ENCODE data around the gene JMJD6. TPM values are rescaled to one million over a fixed set of nuclear protein-coding genes. Genes with fewer than 3 reads are reported as not detected.
A peak's percentile ranks its signal among the peaks of the same experiment; 100 is the strongest.

JMJD6 gene
- total and polyA plus RNA-seq, 2 experiments from 2014 or later = 11.4 to 12.8 TPM

DNA sequence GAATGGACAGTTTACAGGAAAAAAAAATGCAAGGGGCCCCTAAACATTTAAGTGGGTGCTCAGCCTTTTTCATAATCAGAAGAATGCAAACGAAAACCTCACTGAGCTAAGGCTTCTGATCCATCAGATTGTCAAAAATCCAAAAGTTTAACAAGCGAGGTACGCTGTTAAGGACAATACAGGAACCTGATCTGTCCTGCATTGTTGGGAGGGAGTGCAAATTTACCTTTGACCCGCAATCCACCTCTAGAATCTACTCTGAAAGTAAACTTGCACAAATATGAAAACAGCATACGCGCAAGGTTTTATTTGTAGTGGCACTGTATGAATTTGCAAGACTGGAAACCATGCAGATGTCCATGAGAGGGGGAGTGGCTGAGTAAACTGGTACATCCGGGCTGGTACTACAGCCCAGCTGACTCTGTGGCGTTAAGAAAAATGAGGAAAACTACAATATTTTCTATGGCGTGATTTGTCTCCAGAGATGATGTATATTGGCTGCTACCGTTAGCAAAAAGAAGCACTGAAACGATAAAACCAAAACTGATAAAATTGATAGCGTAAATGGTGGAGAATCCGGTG is 54.0 kb downstream of the JMJD6 start:
- TF ChIP-seq EZH2 (IDR thresholded peaks at IDR 0.05; ENCODE audit: low read depth, unreplicated experiment) = peak; percentile 6
- TF ChIP-seq, protein P1, sequence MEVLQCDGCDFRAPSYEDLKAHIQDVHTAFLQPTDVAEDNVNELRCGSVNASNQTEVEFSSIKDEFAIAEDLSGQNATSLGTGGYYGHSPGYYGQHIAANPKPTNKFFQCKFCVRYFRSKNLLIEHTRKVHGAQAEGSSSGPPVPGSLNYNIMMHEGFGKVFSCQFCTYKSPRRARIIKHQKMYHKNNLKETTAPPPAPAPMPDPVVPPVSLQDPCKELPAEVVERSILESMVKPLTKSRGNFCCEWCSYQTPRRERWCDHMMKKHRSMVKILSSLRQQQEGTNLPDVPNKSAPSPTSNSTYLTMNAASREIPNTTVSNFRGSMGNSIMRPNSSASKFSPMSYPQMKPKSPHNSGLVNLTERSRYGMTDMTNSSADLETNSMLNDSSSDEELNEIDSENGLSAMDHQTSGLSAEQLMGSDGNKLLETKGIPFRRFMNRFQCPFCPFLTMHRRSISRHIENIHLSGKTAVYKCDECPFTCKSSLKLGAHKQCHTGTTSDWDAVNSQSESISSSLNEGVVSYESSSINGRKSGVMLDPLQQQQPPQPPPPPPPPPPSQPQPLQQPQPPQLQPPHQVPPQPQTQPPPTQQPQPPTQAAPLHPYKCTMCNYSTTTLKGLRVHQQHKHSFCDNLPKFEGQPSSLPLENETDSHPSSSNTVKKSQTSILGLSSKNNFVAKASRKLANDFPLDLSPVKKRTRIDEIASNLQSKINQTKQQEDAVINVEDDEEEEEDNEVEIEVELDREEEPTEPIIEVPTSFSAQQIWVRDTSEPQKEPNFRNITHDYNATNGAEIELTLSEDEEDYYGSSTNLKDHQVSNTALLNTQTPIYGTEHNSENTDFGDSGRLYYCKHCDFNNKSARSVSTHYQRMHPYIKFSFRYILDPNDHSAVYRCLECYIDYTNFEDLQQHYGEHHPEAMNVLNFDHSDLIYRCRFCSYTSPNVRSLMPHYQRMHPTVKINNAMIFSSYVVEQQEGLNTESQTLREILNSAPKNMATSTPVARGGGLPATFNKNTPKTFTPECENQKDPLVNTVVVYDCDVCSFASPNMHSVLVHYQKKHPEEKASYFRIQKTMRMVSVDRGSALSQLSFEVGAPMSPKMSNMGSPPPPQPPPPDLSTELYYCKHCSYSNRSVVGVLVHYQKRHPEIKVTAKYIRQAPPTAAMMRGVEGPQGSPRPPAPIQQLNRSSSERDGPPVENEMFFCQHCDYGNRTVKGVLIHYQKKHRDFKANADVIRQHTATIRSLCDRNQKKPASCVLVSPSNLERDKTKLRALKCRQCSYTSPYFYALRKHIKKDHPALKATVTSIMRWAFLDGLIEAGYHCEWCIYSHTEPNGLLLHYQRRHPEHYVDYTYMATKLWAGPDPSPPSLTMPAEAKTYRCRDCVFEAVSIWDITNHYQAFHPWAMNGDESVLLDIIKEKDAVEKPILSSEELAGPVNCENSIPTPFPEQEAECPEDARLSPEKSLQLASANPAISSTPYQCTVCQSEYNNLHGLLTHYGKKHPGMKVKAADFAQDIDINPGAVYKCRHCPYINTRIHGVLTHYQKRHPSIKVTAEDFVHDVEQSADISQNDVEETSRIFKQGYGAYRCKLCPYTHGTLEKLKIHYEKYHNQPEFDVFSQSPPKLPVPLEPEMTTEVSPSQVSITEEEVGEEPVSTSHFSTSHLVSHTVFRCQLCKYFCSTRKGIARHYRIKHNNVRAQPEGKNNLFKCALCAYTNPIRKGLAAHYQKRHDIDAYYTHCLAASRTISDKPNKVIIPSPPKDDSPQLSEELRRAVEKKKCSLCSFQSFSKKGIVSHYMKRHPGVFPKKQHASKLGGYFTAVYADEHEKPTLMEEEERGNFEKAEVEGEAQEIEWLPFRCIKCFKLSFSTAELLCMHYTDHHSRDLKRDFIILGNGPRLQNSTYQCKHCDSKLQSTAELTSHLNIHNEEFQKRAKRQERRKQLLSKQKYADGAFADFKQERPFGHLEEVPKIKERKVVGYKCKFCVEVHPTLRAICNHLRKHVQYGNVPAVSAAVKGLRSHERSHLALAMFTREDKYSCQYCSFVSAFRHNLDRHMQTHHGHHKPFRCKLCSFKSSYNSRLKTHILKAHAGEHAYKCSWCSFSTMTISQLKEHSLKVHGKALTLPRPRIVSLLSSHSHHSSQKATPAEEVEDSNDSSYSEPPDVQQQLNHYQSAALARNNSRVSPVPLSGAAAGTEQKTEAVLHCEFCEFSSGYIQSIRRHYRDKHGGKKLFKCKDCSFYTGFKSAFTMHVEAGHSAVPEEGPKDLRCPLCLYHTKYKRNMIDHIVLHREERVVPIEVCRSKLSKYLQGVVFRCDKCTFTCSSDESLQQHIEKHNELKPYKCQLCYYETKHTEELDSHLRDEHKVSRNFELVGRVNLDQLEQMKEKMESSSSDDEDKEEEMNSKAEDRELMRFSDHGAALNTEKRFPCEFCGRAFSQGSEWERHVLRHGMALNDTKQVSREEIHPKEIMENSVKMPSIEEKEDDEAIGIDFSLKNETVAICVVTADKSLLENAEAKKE (CRISPR knock-in tag; IDR thresholded peaks at IDR 0.05) = no peak
- DNase-seq (ENCODE audit: low spot score) (no peak), ATAC-seq (no peak)
- Histone ChIP-seq H3F3A (replicated peaks; ENCODE audit: low read depth) (0 out of 2 replicates have a peak, but pooled peaks cover 12% of the 10 kb centered on the region), H3K27ac (ENCODE audit: low read depth) (peak overlapping the region; percentile 87), H3K27me3 (ENCODE audit: insufficient read depth) (no peaks in the 10 kb centered on the region), H4K20me1 (replicated peaks; ENCODE audit: insufficient read depth) (no peaks in the 10 kb centered on the region), H3K4me1 (ENCODE audit: insufficient read depth) (peaks cover 14% of the 10 kb centered on the region), H3K9me2 (ENCODE audit: insufficient read depth) (peaks cover 2% of the 10 kb centered on the region; the same call in 1 of the 2 replicates), H3K4me2 (peak overlapping the region; percentile 89), H3K36me3 (ENCODE audit: insufficient read depth) (no peaks in the 10 kb centered on the region), H3K4me3 (peak overlapping the region; percentile 67), H2AFZ (peak overlapping the region; percentile 85), H3K79me2 (replicated peaks; ENCODE audit: insufficient read depth) (no peaks in the 10 kb centered on the region)
- Mint-ChIP-seq H3K9me3 (no peaks in the 10 kb centered on the region), H3K27me3 (ENCODE audit: insufficient read depth, low read depth, poor library complexity) (peaks cover 10% of the 10 kb centered on the region), H3K4me3 (peak overlapping the region; percentile 90), H3K36me3 (ENCODE audit: low read depth) (no peaks in the 10 kb centered on the region), H3K4me1 (peaks cover 17% of the 10 kb centered on the region), H3K27ac (peak overlapping the region; percentile 92)

DNA sequence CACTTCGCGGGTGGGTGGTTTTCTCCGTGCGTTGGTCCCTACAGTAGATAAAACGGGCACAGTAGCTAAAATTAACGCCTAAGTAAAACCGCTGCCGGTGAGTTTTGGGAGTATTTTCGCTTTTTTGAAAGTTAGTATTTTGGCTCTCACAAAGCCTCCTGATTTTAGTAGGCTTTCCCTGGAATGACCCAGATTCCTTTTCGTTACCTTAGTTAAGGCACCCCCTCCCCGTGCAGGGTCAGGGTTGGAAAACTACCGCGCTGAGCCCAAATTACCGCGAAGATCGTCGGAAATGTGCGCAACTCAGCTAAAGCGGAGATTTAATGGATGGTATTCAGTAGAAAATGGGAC is 54.5 kb downstream of the JMJD6 start:
- H3K27ac Mint-ChIP-seq = peak overlapping the region; percentile 92
- H3K36me3 Mint-ChIP-seq (ENCODE audit: low read depth) = no peaks in the 10 kb centered on the region
- no peaks in the 10 kb centered on the region for H3K9me3 Mint-ChIP-seq
- Histone ChIP-seq H3K9me2 (ENCODE audit: insufficient read depth) (peaks cover 2% of the 10 kb centered on the region; the same call in 1 of the 2 replicates), H3K79me2 (replicated peaks; ENCODE audit: insufficient read depth) (no peaks in the 10 kb centered on the region), H3K4me1 (ENCODE audit: insufficient read depth) (peaks cover 14% of the 10 kb centered on the region), H3K4me3 (peak overlapping the region; percentile 67), H3K4me2 (peak overlapping the region; percentile 89), H4K20me1 (replicated peaks; ENCODE audit: insufficient read depth) (no peaks in the 10 kb centered on the region), H3F3A (replicated peaks; ENCODE audit: low read depth) (0 out of 2 replicates have a peak, but pooled peaks cover 12% of the 10 kb centered on the region), H3K27me3 (ENCODE audit: insufficient read depth) (no peaks in the 10 kb centered on the region), H3K27ac (ENCODE audit: low read depth) (peak overlapping the region; percentile 87), H2AFZ (peak overlapping the region; percentile 85), H3K36me3 (ENCODE audit: insufficient read depth) (no peaks in the 10 kb centered on the region)
- peak overlapping the region; percentile 90 for H3K4me3 Mint-ChIP-seq
- DNase-seq (ENCODE audit: low spot score) (no peak), ATAC-seq (peak; percentile 7)
- peaks cover 17% of the 10 kb centered on the region for H3K4me1 Mint-ChIP-seq
- peaks cover 10% of the 10 kb centered on the region for H3K27me3 Mint-ChIP-seq (ENCODE audit: insufficient read depth, low read depth, poor library complexity)
- TF ChIP-seq, protein P2, sequence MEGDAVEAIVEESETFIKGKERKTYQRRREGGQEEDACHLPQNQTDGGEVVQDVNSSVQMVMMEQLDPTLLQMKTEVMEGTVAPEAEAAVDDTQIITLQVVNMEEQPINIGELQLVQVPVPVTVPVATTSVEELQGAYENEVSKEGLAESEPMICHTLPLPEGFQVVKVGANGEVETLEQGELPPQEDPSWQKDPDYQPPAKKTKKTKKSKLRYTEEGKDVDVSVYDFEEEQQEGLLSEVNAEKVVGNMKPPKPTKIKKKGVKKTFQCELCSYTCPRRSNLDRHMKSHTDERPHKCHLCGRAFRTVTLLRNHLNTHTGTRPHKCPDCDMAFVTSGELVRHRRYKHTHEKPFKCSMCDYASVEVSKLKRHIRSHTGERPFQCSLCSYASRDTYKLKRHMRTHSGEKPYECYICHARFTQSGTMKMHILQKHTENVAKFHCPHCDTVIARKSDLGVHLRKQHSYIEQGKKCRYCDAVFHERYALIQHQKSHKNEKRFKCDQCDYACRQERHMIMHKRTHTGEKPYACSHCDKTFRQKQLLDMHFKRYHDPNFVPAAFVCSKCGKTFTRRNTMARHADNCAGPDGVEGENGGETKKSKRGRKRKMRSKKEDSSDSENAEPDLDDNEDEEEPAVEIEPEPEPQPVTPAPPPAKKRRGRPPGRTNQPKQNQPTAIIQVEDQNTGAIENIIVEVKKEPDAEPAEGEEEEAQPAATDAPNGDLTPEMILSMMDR (conservative IDR thresholded peaks at IDR 0.05; ENCODE audit: low read depth in 2 of 2) = no peak
- TF ChIP-seq EZH2phosphoT487 (IDR thresholded peaks at IDR 0.05; ENCODE audit: unreplicated experiment) = no peak
- no peak for TF ChIP-seq ZNF114 (CRISPR knock-in tag; IDR thresholded peaks at IDR 0.05)
- TF ChIP-seq NANOG (IDR thresholded peaks at IDR 0.05; ENCODE audit: borderline replicate concordance) = no peak
- TF ChIP-seq STAT1 (IDR thresholded peaks at IDR 0.05; ENCODE audit: unreplicated experiment) = no peak
- TF ChIP-seq JUNB (IDR thresholded peaks at IDR 0.05; ENCODE audit: unreplicated experiment) = no peak

Measured in GM23338 (cell line).